ENCODE data around the gene HHLA2.

DNA sequence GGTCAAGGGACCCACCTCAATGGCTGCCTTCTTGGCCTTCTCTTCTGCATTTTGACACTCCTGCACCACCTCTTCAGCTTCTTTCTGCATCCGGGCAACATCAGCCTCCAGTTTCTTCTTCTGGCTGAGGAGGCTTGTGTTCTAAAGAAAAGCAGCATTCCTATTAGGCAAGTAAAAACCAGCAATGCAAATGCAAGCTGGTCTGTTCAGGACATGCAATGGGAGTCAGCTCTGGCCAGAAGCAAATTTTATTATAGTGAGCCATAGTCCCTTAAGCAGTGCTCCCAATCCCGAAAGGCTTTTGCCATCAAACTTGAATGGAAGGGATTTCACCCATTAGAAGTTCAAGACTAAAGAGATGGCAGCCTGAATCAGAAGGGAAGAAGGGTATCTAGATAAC lies 97.7 kb downstream of the HHLA2 start:
- TF ChIP-seq CTCF (optimal IDR thresholded peaks at IDR 0.05 in 1 of 3, IDR thresholded peaks at IDR 0.05 in 1 of 3, conservative IDR thresholded peaks at IDR 0.05 in 1 of 3; ENCODE audit: extremely low read depth in 1 of 3, insufficient read depth in 2 of 3, low read length in 3 of 3): no peak
- no peak for TF ChIP-seq EZH2 (IDR thresholded peaks at IDR 0.05; ENCODE audit: low read length)

All from keratinocyte (primary cell).